Cortex of kidney (tissue), 1 donor: Measurements from ENCODE around the gene TYR.
"Not testable (repeated sequence)": the region's sequence is repeated elsewhere in the genome, so short reads cannot be mapped to it uniquely, and the experiment has no call there.

Experiments
- DNase-seq: peaks from one replicate; lab custom pipeline; 2025; lab: John Stamatoyannopoulos, UW

The TYR gene

GRCh38 chr11:89177691-89178231 is at the start of gene TYR:
TYR (plus strand) TSS chr11:89177875; CDS start chr11:89177954, 79 bp downstream.
- DNase-seq: no peak

- DNase-seq: no peak
Measured at GRCh38 chr11:89136606-89137005, 41.1 kb upstream of the TYR start.

DNA sequence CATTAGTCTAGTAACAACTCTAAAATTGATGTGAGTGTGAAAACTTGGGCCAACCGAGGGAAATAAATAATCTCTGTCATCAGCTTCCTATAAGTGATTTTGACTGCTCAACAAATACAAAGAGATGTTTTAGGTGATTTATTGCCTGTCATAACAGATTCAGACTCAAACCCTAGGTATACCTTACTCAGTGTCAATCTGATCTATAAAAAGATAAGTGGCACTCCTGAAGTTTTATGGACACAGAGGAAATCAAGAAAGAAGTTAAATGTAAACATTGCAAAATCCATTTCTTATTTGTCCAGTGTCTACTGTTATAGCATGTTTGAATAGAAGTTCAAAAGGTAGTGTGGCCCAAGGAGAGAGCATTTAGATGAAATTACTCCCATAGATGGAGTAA is 30.4 kb upstream of the TYR start:
- DNase-seq: no peak

DNA sequence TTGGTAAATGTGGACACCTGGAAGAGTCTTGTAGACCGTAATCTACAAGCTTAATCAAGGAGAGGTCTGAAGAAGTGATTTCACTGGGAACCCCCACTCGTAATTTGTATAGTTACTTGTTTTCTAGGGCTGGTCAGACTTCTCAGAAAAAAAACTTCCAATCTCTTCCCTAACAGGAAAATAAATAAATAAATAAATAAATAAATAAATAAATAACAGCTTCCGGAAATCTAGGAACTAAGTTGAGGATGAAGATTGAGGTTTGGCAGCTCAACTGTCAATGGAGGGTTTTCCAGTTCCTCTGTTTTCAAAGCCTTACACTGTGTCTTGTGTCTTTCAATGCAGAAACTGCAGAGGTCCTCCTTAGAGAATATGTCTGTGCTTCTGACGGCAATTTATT is 17.7 kb upstream of the TYR start:
- no peak for DNase-seq

DNA sequence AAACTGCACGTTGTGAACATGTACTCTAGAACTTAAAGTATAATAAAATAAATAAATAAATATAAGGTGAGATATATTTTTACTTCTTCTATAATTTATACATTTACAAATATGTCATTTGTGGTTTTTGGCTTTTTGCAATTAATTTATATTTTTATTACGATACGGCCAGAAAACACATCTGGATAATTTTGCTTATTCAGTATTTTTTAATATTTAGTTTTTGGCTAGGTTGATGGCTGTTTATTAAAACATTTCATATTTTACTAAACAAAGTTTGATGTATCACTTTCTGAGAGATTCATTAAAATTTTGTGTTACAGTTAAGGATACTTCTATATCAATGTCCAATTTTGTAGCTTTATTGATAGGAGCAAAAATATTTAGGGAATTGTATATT is 15.7 kb upstream of the TYR start:
- DNase-seq: no peak

GRCh38 chr11:89163686-89164085 is 14.0 kb upstream of the TYR start:
- DNase-seq: no peak

DNA sequence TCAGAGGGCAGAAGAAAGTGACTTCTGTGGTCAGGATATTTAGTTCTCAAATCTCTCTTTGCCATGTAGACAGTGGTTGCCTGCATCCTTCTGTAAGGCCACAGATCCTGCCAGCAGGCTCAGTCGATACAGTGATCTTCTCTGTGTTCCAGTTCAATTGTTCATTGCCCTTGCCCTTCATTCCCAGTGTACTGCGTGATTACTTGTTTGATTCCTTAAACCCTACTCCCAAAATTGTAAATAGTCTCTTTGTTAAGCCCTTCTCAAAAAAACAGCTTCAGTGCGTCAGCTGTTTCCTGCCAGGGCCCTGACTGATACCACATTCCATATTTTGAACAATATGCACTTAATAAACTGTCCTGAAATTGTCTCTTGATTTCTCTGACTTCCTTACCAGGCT is 9.3 kb upstream of the TYR start:
- DNase-seq: no peak

DNA sequence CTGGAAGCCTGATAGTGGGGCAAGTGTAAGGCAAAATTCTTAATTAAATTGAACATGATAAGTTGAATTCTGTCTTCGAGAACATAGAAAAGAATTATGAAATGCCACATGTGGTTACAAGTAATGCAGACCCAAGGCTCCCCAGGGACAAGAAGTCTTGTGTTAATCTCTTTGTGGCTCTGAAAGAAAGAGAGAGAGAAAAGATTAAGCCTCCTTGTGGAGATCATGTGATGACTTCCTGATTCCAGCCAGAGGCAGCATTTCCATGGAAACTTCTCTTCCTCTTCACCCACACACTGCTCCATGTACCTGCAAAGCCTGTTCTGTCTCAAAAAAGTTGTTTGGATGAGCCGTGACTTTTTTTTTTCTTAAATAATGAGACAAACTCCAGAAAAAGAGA is 1.9 kb upstream of the TYR start:
- no peak for DNase-seq

- no peak for DNase-seq
Measured at GRCh38 chr11:89176938-89177337, 737 bp upstream of the TYR start.

DNA sequence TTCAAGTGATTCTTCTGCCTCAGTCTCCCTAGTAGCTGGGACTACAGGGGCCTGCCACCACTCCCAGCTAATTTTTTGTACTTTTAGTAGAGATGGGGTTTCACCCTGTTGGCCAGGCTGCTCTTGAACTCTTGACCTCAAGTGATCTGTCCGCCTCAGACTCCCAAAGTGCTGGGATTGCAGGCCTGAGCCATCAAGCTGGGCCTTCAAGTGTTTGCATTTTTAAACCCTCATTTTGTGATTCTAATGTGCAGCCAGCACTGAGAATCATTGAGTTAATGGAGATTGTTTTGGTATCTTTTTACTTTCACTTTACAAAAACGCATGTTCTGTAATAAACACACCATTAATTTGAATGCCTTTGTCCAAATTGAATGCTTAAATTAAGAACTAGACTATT is 3.4 kb downstream of the TYR start:
- no peak for DNase-seq

GRCh38 chr11:89182773-89183518 is 5.3 kb downstream of the TYR start:
- DNase-seq: no peak

- no peak for DNase-seq
Measured at GRCh38 chr11:89184021-89184420, 6.3 kb downstream of the TYR start.

DNA sequence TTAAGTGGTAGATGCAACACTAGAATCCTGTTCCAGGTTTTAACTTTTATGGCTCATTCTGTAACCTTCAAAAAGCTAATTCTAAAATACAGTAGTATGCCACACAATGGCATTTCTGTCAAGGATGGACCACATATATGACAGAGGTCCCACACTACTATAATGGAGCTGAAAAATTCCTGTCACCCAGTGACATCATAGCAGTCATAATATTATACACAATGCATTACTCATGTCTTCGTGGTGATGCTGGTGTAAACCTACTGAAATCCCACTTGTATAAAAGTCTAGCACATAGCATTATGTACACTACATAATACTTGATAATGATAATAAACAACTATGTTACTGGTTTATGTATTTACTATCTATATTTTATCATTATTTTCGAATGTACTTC is 12.1 kb downstream of the TYR start:
- no peak for DNase-seq

- DNase-seq: no peak
Measured at GRCh38 chr11:89201138-89201537, 23.5 kb downstream of the TYR start.

- no peak for DNase-seq
Measured at GRCh38 chr11:89203814-89204213, 26.1 kb downstream of the TYR start.

GRCh38 chr11:89205378-89205777 is 27.7 kb downstream of the TYR start:
- DNase-seq: no peak

- DNase-seq: no peak
Measured at GRCh38 chr11:89220684-89221339, 43.1 kb downstream of the TYR start.

DNA sequence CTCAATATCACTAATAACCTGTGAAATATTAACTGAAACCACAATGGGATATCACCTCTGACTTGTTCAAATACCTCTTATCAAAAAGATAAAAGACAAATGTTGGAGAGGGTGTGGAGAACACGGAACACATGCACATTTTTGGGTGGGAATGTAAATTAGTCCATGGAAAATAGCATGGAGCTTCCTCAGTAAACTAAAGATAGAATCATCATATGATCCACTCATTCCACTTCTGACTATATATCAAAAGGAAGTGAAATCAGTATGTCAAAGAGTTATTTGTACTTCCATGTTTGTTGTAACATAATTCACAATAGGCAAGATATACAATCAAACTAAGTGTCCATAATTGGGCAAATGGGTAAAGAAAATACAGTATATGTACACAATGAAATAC is 57.4 kb downstream of the TYR start:
- DNase-seq: no peak

- no peak for DNase-seq
Measured at GRCh38 chr11:89235976-89236375, 58.3 kb downstream of the TYR start.

DNA sequence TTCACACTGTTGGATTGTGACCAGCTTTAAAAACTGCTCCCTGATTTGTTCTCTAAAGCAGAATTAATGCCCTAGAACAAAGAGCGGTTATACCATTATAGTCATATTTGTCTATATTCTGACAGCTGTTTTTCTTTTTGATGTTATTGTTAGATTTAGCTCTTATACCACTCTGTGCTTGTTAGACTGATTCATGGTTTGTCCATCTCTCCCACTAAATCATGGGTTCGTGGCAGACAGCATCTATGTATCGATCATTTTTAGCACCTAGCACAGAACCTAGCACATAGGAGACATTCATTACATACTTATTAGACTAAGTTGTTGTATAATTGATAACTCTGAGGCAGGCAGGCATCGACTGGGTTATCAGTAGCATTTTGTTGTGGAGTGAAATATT is 69.3 kb downstream of the TYR start:
- DNase-seq: not testable (repeated sequence)

DNA sequence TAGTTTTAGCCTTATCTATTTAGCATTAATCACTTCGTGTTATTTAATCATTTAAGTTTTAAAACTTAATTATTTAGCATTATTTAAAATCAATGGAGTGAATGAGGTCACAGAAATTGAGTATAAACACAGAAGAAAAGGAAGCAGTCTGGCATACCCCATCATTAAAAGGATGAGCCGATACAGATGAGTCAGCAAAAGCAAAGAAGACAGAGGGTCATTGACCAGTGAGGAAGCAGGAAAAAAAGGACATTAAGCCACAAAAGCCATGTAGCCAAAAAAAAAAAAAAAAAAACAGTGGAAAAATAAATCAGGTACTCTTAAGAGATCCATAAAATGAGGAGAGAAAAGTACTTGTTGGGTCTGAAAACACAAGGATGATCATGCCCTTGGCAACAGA is 71.5 kb downstream of the TYR start:
- no peak for DNase-seq

- DNase-seq: not testable (repeated sequence)
Measured at GRCh38 chr11:89261483-89261882, 83.8 kb downstream of the TYR start.

DNA sequence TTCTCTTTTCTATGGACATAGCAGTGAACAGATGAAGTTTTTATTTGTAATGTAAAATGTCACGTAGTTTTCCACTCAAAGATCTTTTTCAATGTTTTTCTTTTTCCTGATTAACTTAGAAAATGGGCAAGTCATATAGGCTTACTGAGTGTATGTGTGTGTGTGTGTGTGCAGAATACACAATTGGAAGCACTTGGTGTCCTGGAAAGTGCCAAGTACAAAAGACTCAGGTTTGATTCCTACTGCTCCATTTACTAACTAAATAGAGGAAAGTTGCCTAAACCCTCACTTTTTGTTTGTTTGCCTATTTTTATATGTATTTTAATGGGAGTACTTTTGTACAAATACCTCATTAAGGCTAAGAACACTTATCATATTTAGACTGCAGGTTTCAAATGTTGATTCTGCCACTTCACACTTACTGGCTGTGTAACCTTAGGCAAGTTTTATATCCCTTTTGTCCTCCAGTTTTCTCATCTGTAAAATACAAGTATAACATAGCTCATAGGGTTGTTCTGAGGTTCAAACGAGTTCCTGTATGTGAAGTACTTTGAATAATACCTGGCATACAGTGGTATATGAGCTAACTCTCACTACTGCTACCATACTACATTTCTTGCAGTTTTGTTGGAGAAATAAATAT is 90.1 kb downstream of the TYR start:
- no peak for DNase-seq
